IMR-90 (cell line): ENCODE results near the gene NXPH3. TPM values are rescaled to one million over a fixed set of nuclear protein-coding genes. Genes with fewer than 3 reads are reported as not detected.

Experiments used
- ATAC-seq: fragments of 200-7000 bp; cut with Tn5 transposase; 2 replicates; pipeline ENCODE4 v1.9.1; 2020; ENCODE audit warnings: low read depth, mild to moderate bottlenecking, moderate library complexity
- BruUV-seq: library from RNA; stranded (reverse); fragments of 400-500 nt; replicated peaks from 2 replicates; lab custom pipeline; 2021; lab: Mats Ljungman, UMichigan
- CTCF ChIA-PET: fragments of 300-600 bp; formaldehyde crosslinking; extraction: SDS; loops from one replicate; lab custom pipeline; 2021; ENCODE audit warnings: antibody characterized with exemption; lab: Yijun Ruan, JAX
- POLR2A ChIA-PET: fragments of 300-600 bp; sonication (Branson Sonifier 250); formaldehyde crosslinking; loops from one replicate; lab custom pipeline; 2022; ENCODE audit warnings: antibody characterized with exemption; ENCODE audit not compliant: unreplicated experiment; lab: Charles Lee
- DNase-seq: peaks from one replicate; pipeline ENCODE4 v3.0.0; 2013
- H2AFZ ChIP-seq: replicated peaks from 2 replicates; pipeline ENCODE3; 2013; ENCODE audit warnings: low read length, mild to moderate bottlenecking; ENCODE audit not compliant: poor library complexity
- H2AK5ac ChIP-seq: 2 replicates; pipeline ENCODE4 v1.6.1; 2013; ENCODE audit warnings: low read depth, low read length, inconsistent platforms
- H2AK9ac ChIP-seq: replicated peaks from 2 replicates; pipeline ENCODE3; 2013; ENCODE audit warnings: mild to moderate bottlenecking, low read depth, low read length, moderate library complexity; ENCODE audit not compliant: poor library complexity
- H2BK120ac ChIP-seq: 2 replicates; pipeline ENCODE4 v1.6.1; 2013; ENCODE audit warnings: low read depth, low read length, inconsistent platforms
- H2BK15ac ChIP-seq: 3 replicates; pipeline ENCODE4 v1.6.1; 2013; ENCODE audit warnings: low read depth, low read length, inconsistent platforms
- H2BK20ac ChIP-seq: 2 replicates; pipeline ENCODE4 v1.6.1; 2013; ENCODE audit warnings: low read depth, mild to moderate bottlenecking, inconsistent platforms, low read length, moderate library complexity
- H2BK5ac ChIP-seq: 2 replicates; pipeline ENCODE4 v1.6.1; 2013; ENCODE audit warnings: mild to moderate bottlenecking, low read depth, low read length, inconsistent platforms; ENCODE audit not compliant: poor library complexity, severe bottlenecking
- H3K14ac ChIP-seq: replicated peaks from 2 replicates; pipeline ENCODE4 v1.6.1; 2013; ENCODE audit warnings: low read depth, low read length, inconsistent platforms
- H3K18ac ChIP-seq: 2 replicates; pipeline ENCODE4 v1.6.1; 2013; ENCODE audit warnings: low read depth, low read length, control low read depth
- H3K23ac ChIP-seq: 2 replicates; pipeline ENCODE4 v1.6.1; 2013; ENCODE audit warnings: low read depth, low read length, inconsistent platforms
- H3K27ac ChIP-seq: 2 replicates; pipeline ENCODE4 v1.5.1; 2013; ENCODE audit warnings: mild to moderate bottlenecking, control low read depth, low read length; ENCODE audit not compliant: insufficient read depth
- H3K27me3 ChIP-seq: 2 replicates; pipeline ENCODE4 v1.6.1; 2013; ENCODE audit warnings: low read length; ENCODE audit not compliant: control insufficient read depth, insufficient read depth
- H3K36me3 ChIP-seq: 2 replicates; pipeline ENCODE4 v1.6.1; 2013; ENCODE audit warnings: low read length, mixed read lengths; ENCODE audit not compliant: control insufficient read depth, insufficient read depth
- H3K4ac ChIP-seq: 2 replicates; pipeline ENCODE4 v1.6.1; 2013; ENCODE audit warnings: low read depth, low read length, inconsistent platforms
- H3K4me1 ChIP-seq: 2 replicates; pipeline ENCODE4 v1.6.1; 2013; ENCODE audit warnings: low read length, mixed read lengths; ENCODE audit not compliant: control insufficient read depth, insufficient read depth
- H3K4me2 ChIP-seq: 2 replicates; pipeline ENCODE4 v1.6.1; 2013; ENCODE audit warnings: low read depth, mild to moderate bottlenecking, control low read depth, low read length, moderate library complexity
- H3K4me3 ChIP-seq: 2 replicates; pipeline ENCODE4 v1.5.1; 2013; ENCODE audit warnings: low read depth, mild to moderate bottlenecking, control low read depth, low read length, moderate library complexity; ENCODE audit not compliant: insufficient read depth
- H3K56ac ChIP-seq: 2 replicates; pipeline ENCODE4 v1.6.1; 2013; ENCODE audit warnings: low read length, inconsistent platforms; ENCODE audit not compliant: insufficient read depth; ENCODE audit errors: extremely low read depth
- H3K79me1 ChIP-seq, 2 experiments: 2 replicates each; pipeline ENCODE4 v1.6.1; 2013; ENCODE audit warnings: low read length in 2 of 2, inconsistent platforms in 1 of 2, low read depth in 1 of 2
- H3K9ac ChIP-seq: 2 replicates; pipeline ENCODE4 v1.6.1; 2013; ENCODE audit warnings: low read depth, low read length, control low read depth
- H3K9me1 ChIP-seq: 2 replicates; pipeline ENCODE4 v1.6.1; 2013; ENCODE audit warnings: low read length, inconsistent platforms; ENCODE audit not compliant: insufficient read depth
- H3K9me3 ChIP-seq: 2 replicates; pipeline ENCODE4 v1.6.1; 2013; ENCODE audit warnings: low read length; ENCODE audit not compliant: control insufficient read depth, insufficient read depth
- H4K20me1 ChIP-seq: 2 replicates; pipeline ENCODE4 v1.6.1; 2013; ENCODE audit warnings: low read length, inconsistent platforms; ENCODE audit not compliant: insufficient read depth
- H4K5ac ChIP-seq: 2 replicates; pipeline ENCODE4 v1.6.1; 2013; ENCODE audit warnings: mild to moderate bottlenecking, low read depth, low read length, control low read depth
- H4K8ac ChIP-seq, 2 experiments: 2 replicates each; pipeline ENCODE4 v1.6.1; 2013; ENCODE audit warnings: low read depth in 2 of 2, low read length in 2 of 2, control low read depth in 1 of 2, inconsistent platforms in 1 of 2
- H4K91ac ChIP-seq: 2 replicates; pipeline ENCODE4 v1.6.1; 2013; ENCODE audit warnings: low read depth, low read length, inconsistent platforms; ENCODE audit not compliant: insufficient read depth
- BHLHE40 ChIP-seq: fragments of 150-350 bp; IDR thresholded peaks from 2 replicates; pipeline ENCODE4 v1.6.1; 2016; ENCODE audit warnings: mild to moderate bottlenecking, low read depth, low read length
- CEBPB ChIP-seq: IDR thresholded peaks from 2 replicates; pipeline ENCODE4 v1.6.1; 2012; ENCODE audit warnings: low read depth, low read length, improper control_type of control experiment
- CHD1 ChIP-seq: IDR thresholded peaks from 2 replicates; pipeline ENCODE4 v1.6.1; 2012; ENCODE audit warnings: low read depth, low read length, improper control_type of control experiment
- FOS ChIP-seq: fragments of 150-350 bp; IDR thresholded peaks from 2 replicates; pipeline ENCODE4 v1.6.1; 2016; ENCODE audit warnings: low read depth, low read length
- MAFK ChIP-seq: IDR thresholded peaks from 2 replicates; pipeline ENCODE4 v1.6.1; 2012; ENCODE audit warnings: low read depth, low read length, improper control_type of control experiment
- MAZ ChIP-seq: IDR thresholded peaks from 2 replicates; pipeline ENCODE4 v1.6.1; 2012; ENCODE audit warnings: low read depth, mild to moderate bottlenecking, low read length, improper control_type of control experiment, moderate library complexity, borderline replicate concordance
- MXI1 ChIP-seq: IDR thresholded peaks from 2 replicates; pipeline ENCODE4 v1.6.1; 2012; ENCODE audit warnings: low read depth, mild to moderate bottlenecking, low read length, moderate library complexity, borderline replicate concordance
- NFE2L2 ChIP-seq: fragments of 150-350 bp; IDR thresholded peaks from 2 replicates; pipeline ENCODE4 v1.6.1; 2016; ENCODE audit warnings: low read depth, mild to moderate bottlenecking, low read length
- POLR2A ChIP-seq: IDR thresholded peaks from 2 replicates; pipeline ENCODE4 v1.6.1; 2012; ENCODE audit warnings: mild to moderate bottlenecking, low read depth, low read length
- RAD21 ChIP-seq: IDR thresholded peaks from 2 replicates; pipeline ENCODE4 v1.6.1; 2012; ENCODE audit warnings: low read length, improper control_type of control experiment
- RCOR1 ChIP-seq: IDR thresholded peaks from 2 replicates; pipeline ENCODE4 v1.6.1; 2012; ENCODE audit warnings: mild to moderate bottlenecking, low read length, improper control_type of control experiment; ENCODE audit not compliant: insufficient replicate concordance
- RFX5 ChIP-seq: IDR thresholded peaks from 2 replicates; pipeline ENCODE4 v1.8.0; 2012; ENCODE audit warnings: low read depth, mild to moderate bottlenecking, low read length, moderate library complexity
- SMC3 ChIP-seq: fragments of 150-350 bp; IDR thresholded peaks from 2 replicates; pipeline ENCODE4 v1.6.1; 2016; ENCODE audit warnings: low read depth, mild to moderate bottlenecking, antibody characterized with exemption, low read length, moderate library complexity
- WGBS, 2 experiments: methylation state at CpG; one replicate each; pipeline versions ENCODE4 v1.1.5 to v1.1.7; 2013; ENCODE audit warnings: missing lambda C conversion rate in 2 of 2; ENCODE audit not compliant: insufficient read length in 1 of 2; ENCODE audit errors: extremely low coverage in 2 of 2; 5-methylcytosine and 5-hydroxymethylcytosine counted together
- dilution Hi-C: fragments of 300-500 bp; cut with HindIII; formaldehyde crosslinking; loops from one replicate; pipeline ENCODE4 v1.14.3; 2018; ENCODE audit warnings: low sequenced_read_pairs; ENCODE audit not compliant: unreplicated experiment
- in situ Hi-C: fragments of 300-500 bp; cut with MboI; formaldehyde crosslinking; loops from 3 replicates; pipeline ENCODE4 v1.14.3; 2019; ENCODE audit warnings: low sequenced_read_pairs, inconsistent platforms, mixed read lengths
- intact Hi-C: fragments of 100-400 bp; cut with micrococcal nuclease; formaldehyde crosslinking; loops from 2 replicates; pipeline ENCODE4 v1.10.0; 2022
- polyA plus RNA-seq, 3 experiments: library from polyadenylated mRNA; depleted of rRNA; stranded (reverse); fragments of >200 nt; gene quantifications; 2 replicates each; pipeline ENCODE4 v1.2.3, GENCODE V29; 2012; ENCODE audit warnings: low replicate concordance in 1 of 3
- total RNA-seq: library from RNA; depleted of rRNA; stranded (reverse); fragments of >200 nt; gene quantifications from 2 replicates; pipeline ENCODE4 v1.2.3, GENCODE V29; 2012
- TF ChIP-seq, protein P1 (sequence below): conservative IDR thresholded peaks from 2 replicates; pipeline ENCODE4 v1.5.1; 2012; ENCODE audit warnings: mild to moderate bottlenecking, low read depth, low read length, improper control_type of control experiment
- TF ChIP-seq, protein P2 (sequence below): fragments of 150-350 bp; IDR thresholded peaks from 2 replicates; pipeline ENCODE4 v1.6.1; 2017; ENCODE audit warnings: mild to moderate bottlenecking, antibody characterized with exemption, low read length, low read depth

Gene NXPH3
- total and polyA plus RNA-seq, 2 of the 4 experiments (the other 2 are of a cell fraction) = 0.18 to 0.31 TPM

DNA sequence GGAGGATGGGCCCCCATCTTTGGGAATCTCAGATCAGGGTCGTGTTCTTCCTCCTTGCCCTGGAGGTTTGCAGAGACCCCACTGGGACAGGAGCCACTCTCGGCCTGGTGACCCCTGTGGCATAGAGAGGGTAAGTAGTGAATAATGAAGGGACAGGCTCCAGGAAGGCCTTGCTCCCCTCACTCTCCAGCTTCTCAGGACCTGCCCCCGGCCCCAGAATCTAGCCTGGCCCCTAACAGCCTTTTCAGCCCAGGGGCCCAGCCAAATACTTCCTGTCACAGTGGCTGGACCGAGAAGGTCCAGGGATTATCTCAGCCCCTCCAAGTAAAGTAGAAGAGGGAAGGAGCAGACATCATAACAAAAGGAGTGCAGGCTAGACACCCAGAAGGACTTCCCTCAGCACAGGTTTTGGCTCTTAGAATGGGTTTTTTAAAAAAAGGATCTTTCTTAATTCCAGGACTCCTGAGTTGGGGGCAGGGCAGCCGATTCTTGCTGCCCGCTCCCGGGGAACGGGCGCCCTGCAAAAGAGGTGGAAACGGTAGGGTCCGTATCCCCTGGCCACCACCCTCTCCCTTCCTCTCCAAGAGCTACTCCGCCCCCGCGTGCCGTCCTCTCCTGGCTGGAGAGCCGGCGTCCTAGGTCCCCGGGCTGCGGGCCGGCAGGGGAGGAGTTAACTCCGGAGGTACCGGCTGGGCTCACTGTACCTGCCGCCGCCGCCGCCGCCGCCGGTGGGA is 559 bp upstream of the NXPH3 start:
- H3K4me3 ChIP-seq = no peak overlapping the region; the same call in 1 of the 2 replicates
- TF ChIP-seq, protein P1, sequence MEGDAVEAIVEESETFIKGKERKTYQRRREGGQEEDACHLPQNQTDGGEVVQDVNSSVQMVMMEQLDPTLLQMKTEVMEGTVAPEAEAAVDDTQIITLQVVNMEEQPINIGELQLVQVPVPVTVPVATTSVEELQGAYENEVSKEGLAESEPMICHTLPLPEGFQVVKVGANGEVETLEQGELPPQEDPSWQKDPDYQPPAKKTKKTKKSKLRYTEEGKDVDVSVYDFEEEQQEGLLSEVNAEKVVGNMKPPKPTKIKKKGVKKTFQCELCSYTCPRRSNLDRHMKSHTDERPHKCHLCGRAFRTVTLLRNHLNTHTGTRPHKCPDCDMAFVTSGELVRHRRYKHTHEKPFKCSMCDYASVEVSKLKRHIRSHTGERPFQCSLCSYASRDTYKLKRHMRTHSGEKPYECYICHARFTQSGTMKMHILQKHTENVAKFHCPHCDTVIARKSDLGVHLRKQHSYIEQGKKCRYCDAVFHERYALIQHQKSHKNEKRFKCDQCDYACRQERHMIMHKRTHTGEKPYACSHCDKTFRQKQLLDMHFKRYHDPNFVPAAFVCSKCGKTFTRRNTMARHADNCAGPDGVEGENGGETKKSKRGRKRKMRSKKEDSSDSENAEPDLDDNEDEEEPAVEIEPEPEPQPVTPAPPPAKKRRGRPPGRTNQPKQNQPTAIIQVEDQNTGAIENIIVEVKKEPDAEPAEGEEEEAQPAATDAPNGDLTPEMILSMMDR = no peak
- TF ChIP-seq MAZ (no peak), SMC3 (no peak), RCOR1 (no peak), POLR2A (no peak), CEBPB (no peak), FOS (no peak), MAFK (no peak), NFE2L2 (no peak), CHD1 (no peak), RAD21 (no peak), RFX5 (no peak), BHLHE40 (no peak), MXI1 (no peak)
- TF ChIP-seq, protein P2, sequence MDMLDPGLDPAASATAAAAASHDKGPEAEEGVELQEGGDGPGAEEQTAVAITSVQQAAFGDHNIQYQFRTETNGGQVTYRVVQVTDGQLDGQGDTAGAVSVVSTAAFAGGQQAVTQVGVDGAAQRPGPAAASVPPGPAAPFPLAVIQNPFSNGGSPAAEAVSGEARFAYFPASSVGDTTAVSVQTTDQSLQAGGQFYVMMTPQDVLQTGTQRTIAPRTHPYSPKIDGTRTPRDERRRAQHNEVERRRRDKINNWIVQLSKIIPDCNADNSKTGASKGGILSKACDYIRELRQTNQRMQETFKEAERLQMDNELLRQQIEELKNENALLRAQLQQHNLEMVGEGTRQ = no peak

More for the DNA sequence above, 559 bp upstream of the NXPH3 start:
- H4K5ac ChIP-seq = no peak overlapping the region
- H3K4ac ChIP-seq = no peak overlapping the region
- dilution Hi-C loops = no loop called here
- no TSS peak for BruUV-seq
- intact Hi-C loops = loop anchor here (5.0 kb wide), 1 partner anchor 102 kb away; the partner anchor contains the start of gene SPOP
- H3K56ac ChIP-seq = no peak overlapping the region
- H4K20me1 ChIP-seq = peaks cover 6% of the 10 kb centered on the region
- H4K8ac ChIP-seq = no peak overlapping the region
- in situ Hi-C loops = loop anchor here (5.0 kb wide), 3 partner anchors 122 to 422 kb away; partner anchors contain the start of genes DLX3 and TAC4
- CTCF ChIA-PET = no interaction called here
- no peak overlapping the region for H2BK120ac ChIP-seq
- H3K9ac ChIP-seq = no peak overlapping the region
- H2BK20ac ChIP-seq = no peak overlapping the region
- no peak overlapping the region for H2BK5ac ChIP-seq
- no peak overlapping the region for H2AK5ac ChIP-seq
- no peaks in the 10 kb centered on the region for H3K79me1 ChIP-seq
- H3K27ac ChIP-seq = no peak overlapping the region
- no peak overlapping the region for H2AK9ac ChIP-seq
- H3K27me3 ChIP-seq = peaks cover 65% of the 10 kb centered on the region
- no peak overlapping the region for H3K4me2 ChIP-seq
- H3K9me3 ChIP-seq = no peaks in the 10 kb centered on the region
- no peak overlapping the region for H3K18ac ChIP-seq
- H4K91ac ChIP-seq = no peak overlapping the region
- H3K9me1 ChIP-seq = no peaks in the 10 kb centered on the region
- peaks cover 4% of the 10 kb centered on the region; the same call in 1 of the 2 replicates for H3K4me1 ChIP-seq
- ATAC-seq (no peak; the same call in 1 of the 2 replicates), DNase-seq (no peak)
- POLR2A ChIA-PET = no interaction called here
- no peaks in the 10 kb centered on the region for H3K36me3 ChIP-seq
- H2BK15ac ChIP-seq = no peak overlapping the region
- H3K14ac ChIP-seq = no peak overlapping the region
- peak overlapping the region; percentile 94 for H2AFZ ChIP-seq
- H3K23ac ChIP-seq = no peak overlapping the region
- WGBS, 2 experiments = 17% methylated on average over 6 of the region's 29 CpGs; no CpG with 5 or more reads in 1 of the 2 experiments
